ENCODE results near the gene TRPV2.

TRPV2 gene

DNA sequence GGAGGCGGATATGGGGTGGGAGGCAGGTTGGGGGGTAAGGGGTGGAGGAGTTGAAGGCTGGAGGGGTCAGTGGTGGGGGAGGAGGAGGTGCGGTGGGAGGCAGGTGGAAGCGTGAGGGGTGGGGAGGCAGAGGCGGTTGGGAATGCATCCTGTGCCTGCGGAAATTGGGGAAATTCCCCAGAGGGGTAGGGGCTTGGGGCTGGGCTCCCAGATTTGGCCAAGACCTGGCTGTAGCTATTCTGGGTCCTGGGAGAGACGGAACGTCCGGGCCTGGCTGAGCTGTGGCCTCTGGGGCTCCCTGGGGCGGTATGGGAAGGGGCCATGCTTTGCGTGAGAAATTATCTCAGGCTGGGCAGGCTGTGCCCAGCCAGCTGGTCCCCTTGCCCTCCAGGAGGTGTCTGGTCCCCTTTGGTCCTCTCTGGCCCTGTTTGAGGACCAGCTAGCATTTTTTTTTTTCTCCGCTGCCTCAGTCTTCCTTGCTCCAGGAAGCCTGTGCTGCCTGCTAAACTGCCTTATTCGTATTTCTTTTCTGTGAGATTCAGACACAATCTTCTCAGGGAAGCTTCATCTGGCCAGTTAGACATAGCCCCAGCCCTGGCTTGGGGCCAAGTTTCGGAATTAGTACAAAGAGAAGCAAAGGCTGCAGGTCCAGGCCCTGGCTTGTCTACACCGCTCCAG lies 7.3 kb upstream of the TRPV2 start:
- DNase-seq = no peak

DNA sequence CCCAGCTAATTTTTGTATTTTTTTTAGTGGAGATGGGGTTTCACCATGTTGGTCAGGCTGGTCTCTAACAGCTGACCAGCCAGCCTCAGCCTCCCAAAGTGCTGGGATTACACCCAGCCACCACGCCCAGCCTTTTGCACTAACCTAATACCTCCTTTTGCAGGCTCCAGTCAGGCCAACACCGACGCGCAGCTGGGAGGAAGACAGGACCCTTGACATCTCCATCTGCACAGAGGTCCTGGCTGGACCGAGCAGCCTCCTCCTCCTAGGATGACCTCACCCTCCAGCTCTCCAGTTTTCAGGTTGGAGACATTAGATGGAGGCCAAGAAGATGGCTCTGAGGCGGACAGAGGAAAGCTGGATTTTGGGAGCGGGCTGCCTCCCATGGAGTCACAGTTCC lies 2.0 kb downstream of the TRPV2 start:
- DNase-seq = no peak

DNA sequence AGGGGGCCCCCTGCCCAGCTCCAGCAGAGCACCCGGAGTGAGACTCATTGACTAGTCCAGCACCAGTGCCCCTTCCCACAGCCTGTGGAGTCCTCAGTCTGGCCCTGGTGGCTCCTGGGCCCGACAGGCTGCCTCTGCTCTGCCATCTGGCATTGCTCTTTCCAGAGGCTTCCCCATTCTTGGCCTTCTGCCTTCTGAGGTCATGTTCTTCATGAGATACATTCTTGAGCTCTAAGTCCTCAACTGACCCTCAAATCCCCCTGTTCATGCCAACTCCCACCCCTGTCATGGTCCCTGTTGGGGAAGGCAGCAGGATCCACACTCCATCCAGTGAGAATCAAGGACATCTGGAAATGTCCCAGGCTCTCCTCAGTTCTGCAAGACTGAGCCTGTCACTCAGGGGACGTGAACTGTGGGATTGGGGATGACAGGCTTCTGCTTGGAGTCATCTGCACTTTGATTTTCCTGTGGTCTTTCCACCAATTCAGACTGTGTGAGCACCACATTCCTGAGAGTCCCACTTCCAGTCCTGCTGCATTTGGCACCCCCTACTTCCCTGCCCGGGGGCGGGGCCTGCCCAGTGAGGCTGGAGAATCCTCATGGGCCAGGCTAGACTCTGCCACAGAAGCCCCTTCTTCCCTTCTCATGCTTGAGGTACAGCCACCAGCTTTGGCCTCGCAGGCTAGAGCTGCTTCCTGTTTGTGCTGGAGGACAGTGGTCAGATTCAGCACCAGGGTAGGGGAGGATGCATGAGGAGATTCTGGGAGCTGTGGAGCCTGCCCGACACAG lies 2.7 kb downstream of the TRPV2 start:
- no peak for DNase-seq

DNA sequence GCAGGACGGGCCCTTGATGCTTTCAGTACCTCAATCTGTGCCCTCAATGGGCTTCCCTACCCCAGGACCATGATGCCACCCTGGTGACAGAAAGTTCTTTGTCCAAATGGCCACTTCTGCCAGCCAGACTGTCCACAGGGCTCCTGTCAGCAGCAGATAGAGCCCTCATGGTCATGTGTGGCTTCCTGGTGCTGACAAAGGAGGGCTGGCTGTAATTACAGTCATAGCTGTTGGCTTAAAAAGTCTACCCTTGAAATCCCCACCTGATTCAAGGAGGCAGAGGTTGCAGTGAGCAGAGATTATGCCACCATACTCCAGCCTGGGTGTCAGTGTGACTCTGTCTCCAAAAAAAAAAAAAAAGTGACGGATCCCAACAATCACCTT lies 3.3 kb downstream of the TRPV2 start:
- DNase-seq = no peak

DNA sequence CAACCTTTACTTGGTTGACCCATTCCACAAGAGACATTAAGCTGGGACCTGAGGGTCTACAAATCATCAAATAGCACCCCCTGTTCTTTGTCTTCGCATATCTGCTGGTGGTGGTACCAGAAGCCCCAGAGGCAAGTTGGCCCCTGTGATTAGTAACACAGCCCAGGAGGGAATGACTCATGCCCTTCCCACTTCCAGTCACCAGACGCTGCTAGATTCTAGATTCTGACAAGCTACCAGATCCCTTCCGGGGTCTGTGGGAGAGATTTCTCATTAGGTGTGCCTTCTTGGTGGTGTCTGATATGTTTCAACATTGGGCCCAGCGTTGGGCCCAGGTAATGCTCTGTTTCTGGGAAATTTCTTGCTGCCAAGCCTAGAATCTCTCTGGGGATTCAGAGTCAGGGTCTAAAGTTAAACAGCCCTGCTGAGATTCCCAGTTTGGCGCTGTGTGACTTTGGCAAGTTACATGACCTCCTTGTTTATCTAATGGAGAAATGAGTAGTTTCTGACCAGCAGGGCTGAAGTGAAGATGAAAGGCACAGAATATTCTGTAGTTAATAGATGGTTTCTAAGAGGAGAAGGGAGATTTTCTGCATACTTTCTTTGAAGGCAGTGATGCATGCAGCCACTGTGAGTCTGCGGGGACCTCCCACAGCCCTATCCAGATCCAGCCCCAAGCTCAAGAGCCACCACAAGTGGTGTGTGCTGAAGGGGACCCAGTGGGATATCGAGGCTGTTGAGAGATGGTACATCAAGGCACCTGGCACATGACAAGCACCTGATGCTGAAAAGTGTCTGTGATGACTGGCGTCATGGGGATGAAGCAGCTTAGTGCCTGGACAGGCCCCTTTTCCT lies 3.9 kb downstream of the TRPV2 start:
- peak; percentile 58 for DNase-seq

DNA sequence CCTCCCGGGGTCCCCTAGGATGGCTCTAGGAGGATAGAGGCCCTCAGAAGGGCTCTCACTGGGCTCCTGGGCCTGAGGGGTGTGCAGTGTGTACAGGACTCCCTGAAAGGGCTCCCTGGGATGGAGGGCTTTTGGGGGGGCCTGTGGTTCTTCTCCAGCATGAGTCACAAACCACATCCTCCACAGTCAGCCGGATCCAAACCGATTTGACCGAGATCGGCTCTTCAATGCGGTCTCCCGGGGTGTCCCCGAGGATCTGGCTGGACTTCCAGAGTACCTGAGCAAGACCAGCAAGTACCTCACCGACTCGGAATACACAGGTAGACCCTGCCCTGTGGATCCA lies 4.5 kb downstream of the TRPV2 start:
- DNase-seq = peak; percentile 58

DNA sequence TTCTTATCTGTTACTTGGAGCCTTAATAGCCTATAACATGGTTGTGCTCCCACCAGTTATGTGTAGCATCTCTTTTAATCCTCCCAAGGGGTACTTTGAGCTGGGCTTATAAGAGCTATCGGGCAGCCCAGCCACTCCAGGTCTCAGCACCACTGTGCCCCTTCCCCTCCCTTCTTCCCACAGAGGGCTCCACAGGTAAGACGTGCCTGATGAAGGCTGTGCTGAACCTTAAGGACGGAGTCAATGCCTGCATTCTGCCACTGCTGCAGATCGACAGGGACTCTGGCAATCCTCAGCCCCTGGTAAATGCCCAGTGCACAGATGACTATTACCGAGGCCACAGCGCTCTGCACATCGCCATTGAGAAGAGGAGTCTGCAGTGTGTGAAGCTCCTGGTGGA lies 7.0 kb downstream of the TRPV2 start:
- DNase-seq = no peak

DNA sequence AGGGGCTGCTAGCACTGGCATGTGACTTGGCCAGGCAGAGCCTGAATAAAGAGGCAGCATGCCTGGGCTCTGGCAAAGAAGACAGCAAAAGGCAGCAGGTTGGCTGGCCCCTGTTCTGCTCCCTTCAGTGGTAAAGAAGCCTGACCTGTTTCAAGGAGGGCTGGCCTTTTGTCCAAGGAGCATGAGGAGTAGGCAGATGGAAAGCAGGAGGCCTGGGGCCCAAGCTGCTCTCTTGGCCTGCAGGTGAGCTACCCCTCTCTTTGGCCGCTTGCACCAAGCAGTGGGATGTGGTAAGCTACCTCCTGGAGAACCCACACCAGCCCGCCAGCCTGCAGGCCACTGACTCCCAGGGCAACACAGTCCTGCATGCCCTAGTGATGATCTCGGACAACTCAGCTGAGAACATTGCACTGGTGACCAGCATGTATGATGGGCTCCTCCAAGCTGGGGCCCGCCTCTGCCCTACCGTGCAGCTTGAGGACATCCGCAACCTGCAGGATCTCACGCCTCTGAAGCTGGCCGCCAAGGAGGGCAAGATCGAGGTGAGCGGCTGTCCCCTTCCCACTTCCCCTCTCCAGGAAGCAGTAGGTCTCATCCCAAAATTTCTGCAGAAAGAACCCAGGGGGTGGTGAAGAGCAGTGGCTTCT lies 8.0 kb downstream of the TRPV2 start:
- DNase-seq = no peak

DNA sequence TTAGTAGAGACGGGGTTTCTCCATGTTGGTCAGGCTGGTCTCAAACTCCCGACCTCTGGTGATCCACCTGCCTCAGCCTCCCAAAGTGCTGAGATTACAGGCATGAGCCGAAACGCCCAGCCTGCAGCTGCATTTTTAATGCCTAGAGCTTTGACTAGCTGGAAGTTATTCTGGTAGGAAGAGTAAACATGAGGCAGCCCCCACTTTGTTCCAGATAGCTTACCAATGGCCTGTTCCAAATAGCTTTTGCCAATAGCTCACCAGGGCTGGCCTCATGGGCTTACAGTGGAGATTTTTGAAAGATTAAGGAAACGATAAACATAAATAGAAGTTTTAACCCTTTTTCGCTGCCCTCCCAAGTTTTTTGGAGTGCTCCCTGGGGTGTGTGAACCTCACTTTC lies 9.8 kb downstream of the TRPV2 start:
- DNase-seq = no peak

DNA sequence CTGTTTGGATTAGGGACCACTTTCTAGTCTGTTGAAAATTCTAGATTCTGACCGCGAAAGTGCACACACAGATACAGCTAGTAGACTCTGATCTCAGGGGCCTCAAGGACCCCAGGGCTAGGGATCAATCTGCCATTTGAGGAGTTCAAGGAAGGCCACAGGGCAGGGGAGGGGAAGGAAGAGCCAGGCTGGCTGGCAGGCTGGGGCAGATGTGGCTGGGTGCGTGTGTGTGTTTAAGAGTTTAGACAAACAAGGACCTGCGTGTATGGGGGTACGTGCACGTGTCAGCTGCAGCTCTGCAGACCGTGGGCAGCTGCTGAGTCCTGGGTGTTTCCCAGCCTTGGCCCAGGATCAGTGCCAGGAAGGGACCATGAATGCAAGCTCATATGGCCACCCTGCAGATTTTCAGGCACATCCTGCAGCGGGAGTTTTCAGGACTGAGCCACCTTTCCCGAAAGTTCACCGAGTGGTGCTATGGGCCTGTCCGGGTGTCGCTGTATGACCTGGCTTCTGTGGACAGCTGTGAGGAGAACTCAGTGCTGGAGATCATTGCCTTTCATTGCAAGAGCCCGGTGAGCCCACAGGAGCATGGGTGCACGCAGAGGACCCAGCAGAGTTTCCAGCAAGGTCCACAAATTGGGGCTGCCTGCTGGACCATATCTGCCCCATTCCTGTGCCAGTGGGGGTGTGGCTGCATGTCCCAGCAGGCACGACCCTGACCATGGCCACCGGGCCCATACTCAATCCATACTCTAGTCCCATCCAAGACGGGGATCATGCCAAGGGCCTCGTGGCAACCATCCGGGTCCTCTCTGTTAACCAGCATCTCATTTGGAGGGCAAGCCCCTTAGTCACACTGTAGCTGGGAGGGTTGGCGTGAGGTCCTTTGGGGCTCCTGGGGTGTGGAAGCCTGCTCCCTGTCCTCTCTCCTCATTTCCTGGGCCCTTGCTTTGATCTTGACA lies 10.6 kb downstream of the TRPV2 start:
- no peak for DNase-seq

DNA sequence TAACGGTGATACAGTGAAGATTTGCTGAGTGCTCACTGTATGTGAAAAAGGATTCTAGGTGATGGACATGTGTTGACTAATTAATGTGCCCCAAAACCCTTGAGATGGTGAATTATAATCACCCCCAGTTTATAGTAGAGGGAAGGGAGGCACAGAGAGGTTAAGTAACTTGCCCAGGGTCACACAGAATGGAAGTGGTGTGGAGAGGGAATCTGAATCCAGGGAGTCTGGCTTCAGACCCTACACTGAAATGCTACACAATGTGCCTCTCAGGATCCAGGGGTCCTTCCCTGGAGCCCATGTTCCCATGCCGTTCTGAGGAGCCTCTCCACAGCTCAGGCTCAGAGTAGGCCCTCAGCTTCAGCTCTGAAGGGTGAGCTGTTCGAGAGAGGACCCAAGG lies 11.6 kb downstream of the TRPV2 start:
- DNase-seq = no peak

DNA sequence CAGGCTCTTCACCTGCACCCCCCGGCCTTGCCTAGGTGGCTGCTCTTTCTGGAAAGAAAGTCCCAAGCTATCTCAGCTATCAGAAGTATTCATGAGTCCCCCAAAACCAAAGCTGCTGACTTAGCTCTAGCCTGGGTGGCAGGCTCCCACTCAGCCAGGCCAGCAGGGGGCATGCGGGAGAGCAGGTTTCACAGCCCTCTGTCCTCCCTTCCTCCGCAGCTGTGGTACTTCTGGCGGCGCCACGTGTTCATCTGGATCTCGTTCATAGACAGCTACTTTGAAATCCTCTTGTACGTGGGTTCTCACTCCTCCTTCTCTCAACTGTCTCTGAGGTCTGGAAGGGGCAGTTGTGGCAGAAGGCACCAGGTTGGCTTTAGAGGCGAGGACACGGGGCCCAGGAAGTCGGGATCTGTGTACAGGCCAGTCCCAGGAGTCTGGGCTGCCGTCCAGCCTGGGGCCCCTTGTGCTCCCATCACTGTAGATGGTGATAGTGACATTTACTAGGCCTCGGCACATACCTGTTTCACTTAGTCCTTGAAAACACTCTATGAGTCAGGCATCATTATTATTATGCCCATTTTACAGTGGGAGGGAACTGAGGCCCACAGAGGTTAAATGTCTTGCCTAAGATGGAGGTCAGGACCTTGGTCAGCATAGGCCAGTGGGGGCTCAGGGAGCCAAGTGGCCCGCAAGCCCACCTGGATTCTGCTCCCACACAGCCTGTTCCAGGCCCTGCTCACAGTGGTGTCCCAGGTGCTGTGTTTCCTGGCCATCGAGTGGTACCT lies 12.9 kb downstream of the TRPV2 start:
- no peak for DNase-seq

DNA sequence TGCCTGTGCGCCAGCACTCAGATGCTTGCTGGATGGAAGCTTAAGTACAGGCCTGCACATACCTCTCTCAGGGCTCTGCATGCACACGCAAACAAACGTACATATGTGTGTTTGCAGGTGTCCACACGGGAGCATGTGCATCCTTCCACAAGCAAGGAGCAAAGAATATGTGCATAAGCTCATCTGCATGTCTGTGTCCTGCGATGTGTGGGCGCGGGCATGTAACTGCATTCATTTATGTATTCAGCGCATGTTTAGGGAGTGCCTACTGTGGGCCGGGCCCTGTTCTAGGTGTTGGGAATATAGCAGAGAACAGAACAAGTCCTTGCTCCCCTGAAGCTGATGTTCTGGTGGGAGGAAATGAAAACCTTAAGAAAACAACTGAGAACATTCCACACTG lies 13.7 kb downstream of the TRPV2 start:
- no peak for DNase-seq

DNA sequence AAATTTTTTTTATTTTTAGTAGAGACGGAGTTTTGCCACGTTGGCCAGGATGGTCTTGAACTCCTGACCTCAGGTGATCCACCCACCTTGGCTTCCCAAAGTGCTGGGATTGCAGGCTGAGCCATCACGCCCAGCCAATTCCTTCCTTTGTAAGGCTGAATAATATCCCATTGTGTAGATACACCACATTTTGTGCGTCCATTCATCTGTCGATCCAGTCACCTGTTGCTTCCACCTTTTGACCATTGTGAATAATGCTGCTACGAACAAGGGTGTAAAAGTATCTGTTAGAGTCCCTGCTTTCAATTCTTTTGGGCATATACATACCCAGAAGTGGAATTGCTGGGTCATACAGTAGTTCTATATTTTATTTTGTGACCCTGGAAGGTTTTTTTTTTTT lies 15.3 kb downstream of the TRPV2 start:
- no peak for DNase-seq

DNA sequence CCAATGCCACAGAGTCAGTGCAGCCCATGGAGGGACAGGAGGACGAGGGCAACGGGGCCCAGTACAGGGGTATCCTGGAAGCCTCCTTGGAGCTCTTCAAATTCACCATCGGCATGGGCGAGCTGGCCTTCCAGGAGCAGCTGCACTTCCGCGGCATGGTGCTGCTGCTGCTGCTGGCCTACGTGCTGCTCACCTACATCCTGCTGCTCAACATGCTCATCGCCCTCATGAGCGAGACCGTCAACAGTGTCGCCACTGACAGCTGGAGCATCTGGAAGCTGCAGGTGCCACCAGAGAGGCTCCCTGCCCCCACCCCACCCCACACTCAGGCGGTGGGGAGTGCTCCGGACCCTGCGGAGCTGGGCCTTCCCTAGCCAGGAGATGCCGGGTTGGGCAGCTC lies 16.6 kb downstream of the TRPV2 start:
- no peak for DNase-seq

DNA sequence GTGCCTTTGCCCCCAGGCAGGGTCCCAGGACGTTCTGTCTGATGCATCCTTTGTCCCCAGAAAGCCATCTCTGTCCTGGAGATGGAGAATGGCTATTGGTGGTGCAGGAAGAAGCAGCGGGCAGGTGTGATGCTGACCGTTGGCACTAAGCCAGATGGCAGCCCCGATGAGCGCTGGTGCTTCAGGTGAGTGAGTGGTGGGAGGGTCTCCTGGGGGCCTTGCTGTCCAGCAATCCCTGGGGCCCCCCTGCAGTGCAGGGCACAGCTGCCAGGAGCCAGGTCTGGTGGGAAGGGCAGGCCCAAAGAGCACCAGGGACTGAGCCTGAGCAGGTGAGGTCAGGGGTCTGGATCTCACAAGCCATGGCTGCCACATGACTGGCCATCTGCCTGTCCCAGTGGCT lies 18.1 kb downstream of the TRPV2 start:
- DNase-seq = no peak

DNA sequence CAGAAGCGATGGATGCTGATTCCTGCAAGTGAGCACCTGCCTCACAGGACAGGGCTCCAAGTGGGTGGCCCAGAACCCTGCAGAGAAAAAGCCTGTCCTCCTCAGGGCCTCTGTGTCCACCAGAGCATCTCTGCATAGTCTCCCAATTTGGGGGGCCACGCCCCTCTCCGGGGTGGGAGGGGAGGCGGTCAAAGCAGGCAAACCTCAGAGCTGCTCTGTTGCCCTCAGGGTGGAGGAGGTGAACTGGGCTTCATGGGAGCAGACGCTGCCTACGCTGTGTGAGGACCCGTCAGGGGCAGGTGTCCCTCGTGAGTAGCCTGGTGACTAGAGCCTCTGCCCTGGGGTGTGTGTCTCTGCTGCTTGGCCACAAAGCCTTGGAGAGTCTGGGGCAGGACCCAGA lies 19.3 kb downstream of the TRPV2 start:
- DNase-seq = no peak

DNA sequence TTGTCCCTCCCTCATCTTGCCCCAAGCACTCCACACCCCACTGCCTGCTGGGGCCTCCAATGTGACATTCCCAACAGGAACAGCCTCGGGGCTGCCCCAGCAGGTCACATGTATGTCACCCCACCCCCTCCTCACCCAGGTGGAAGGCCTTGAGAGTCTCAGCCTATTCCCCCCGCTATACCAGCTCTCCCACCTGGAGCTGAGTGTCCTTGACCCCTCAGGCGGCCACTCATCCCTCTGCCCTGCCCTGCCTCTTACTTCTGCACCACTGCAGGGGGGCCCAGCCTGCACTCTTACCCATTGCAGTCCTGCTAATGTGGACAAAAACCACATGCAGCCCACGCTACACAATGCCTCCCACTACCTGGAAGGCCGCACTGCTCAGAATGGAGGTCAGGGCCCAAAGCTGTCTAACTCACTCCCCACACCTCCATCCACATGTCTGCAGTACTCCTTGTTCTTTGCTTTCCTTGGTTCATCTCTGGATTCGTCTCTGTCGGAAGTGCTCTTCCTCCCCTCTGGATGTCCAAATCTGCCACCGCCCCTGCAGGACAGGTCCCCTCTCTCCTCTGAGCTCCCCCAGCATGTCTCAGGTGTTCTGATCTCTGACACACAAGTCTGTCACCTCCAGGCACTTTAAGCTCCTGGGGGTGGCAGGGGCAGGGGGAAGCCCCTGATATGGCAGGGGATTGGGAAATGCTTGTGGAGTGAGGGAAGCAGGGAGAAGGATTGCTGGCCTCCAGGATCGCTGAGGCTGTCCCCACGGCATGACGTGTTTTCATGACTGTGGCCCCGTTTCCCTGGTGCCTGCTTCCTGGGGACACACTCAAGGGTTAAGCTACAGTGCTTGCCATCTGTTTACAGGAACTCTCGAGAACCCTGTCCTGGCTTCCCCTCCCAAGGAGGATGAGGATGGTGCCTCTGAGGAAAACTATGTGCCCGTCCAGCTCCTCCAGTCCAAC lies 20.8 kb downstream of the TRPV2 start:
- no peak for DNase-seq

DNA sequence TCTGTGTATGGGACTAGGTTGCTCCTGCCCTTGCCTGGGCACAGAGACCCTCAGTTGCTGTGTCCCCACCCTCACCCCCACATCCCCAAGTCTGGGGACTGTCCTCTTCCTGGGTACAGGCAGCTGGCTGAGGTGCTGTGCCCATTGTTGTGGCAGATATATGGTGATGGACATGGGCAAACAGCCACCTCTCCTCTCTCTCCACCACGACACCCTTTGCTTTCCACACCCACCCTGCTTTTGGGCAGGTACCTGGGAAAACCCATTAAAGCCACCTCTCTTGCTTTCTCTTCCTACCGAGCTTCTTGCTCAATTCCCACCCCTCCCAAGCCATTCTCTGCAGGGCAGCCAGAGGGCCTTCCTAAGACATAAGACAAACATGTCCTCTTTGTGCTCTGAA lies 21.7 kb downstream of the TRPV2 start:
- no peak for DNase-seq

DNA sequence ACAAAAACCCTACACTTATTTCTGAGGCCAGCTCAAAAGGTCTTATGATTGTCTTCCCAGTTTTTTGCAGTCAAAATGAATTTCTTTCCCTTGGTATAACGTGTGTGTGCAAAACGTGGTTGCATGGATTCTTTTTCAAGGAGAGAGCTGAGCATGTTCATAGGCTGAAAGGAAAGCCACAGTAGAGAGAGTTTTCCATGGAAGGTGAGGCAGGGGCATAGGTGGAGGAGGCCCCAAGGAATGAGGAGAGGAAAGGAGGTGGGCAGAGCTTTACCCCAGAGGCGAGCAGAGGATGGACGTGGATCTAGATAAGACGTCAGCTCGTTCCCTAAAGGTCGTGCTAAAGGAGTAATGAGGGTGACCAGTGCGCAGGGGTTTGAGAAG lies 22.8 kb downstream of the TRPV2 start:
- no peak for DNase-seq
